HEK293 (cell line): ENCODE results near the gene CPLX1.

Experiments
- CTCF ChIA-PET: fragments of 350-600 bp; formaldehyde crosslinking; extraction: SDS; loops from one replicate; lab custom pipeline; 2021; ENCODE audit warnings: antibody characterized with exemption; lab: Yijun Ruan, JAX
- POLR2A ChIA-PET: fragments of 300-600 bp; formaldehyde crosslinking; extraction: SDS; loops from one replicate; lab custom pipeline; 2020; ENCODE audit warnings: antibody characterized with exemption, inconsistent platforms; lab: Yijun Ruan, JAX
- H3K27ac ChIP-seq: fragments of 200-500 bp; sonication (Bioruptor generic); 2 replicates; pipeline ENCODE4 v1.5.1; 2014; ENCODE audit warnings: low read depth, low read length, control low read depth, inconsistent platforms; ENCODE audit errors: extremely low read depth
- H3K36me3 ChIP-seq, 2 experiments: fragments of 200-500 bp in 1 of 2; sonication (Bioruptor generic) in 1 of 2; 1 replicate in 1 of 2; 2 replicates in 1 of 2; pipeline ENCODE4 v1.5.1; 2014 to 2017; ENCODE audit warnings: inconsistent platforms in 2 of 2, low read length in 2 of 2; ENCODE audit not compliant: control insufficient read depth in 2 of 2, insufficient read depth in 1 of 2
- H3K4me1 ChIP-seq: fragments of 200-500 bp; sonication (Bioruptor generic); 2 replicates; pipeline ENCODE4 v1.5.1; 2014; ENCODE audit warnings: mild to moderate bottlenecking, low read length, inconsistent platforms; ENCODE audit not compliant: control insufficient read depth, insufficient read depth
- H3K4me3 ChIP-seq: 2 replicates; pipeline ENCODE4 v1.5.1; 2011; ENCODE audit warnings: low read depth, mild to moderate bottlenecking, control low read depth, low read length, moderate library complexity
- H3K9me3 ChIP-seq: fragments of 200-500 bp; sonication (Bioruptor generic); 2 replicates; pipeline ENCODE4 v1.5.1; 2014; ENCODE audit warnings: low read depth, low read length, inconsistent platforms; ENCODE audit not compliant: control insufficient read depth, insufficient read depth
- HIC1 ChIP-seq: fragments of 450-650 bp; formaldehyde crosslinking; IDR thresholded peaks from 2 replicates; pipeline ENCODE4 v1.5.1; 2016; ENCODE audit warnings: missing biosample characterization, missing genetic modification characterization
- IKZF3 ChIP-seq: fragments of 450-650 bp; IDR thresholded peaks from 2 replicates; pipeline ENCODE4 v1.5.0; 2018; ENCODE audit warnings: missing biosample characterization, mild to moderate bottlenecking, missing genetic modification characterization, moderate library complexity
- SP7 ChIP-seq: fragments of 450-650 bp; formaldehyde crosslinking; IDR thresholded peaks from 2 replicates; pipeline ENCODE4 v1.5.1; 2016; ENCODE audit warnings: missing biosample characterization, missing genetic modification characterization
- ZEB2 ChIP-seq: fragments of 450-650 bp; formaldehyde crosslinking; IDR thresholded peaks from 2 replicates; pipeline ENCODE4 v1.5.1; 2016; ENCODE audit warnings: missing biosample characterization, missing genetic modification characterization
- ZFP3 ChIP-seq: fragments of 450-650 bp; formaldehyde crosslinking; IDR thresholded peaks from 2 replicates; pipeline ENCODE4 v1.5.1; 2016; ENCODE audit warnings: low read depth, missing biosample characterization, missing genetic modification characterization
- ZNF133 ChIP-seq: fragments of 450-650 bp; formaldehyde crosslinking; IDR thresholded peaks from 2 replicates; pipeline ENCODE4 v1.5.1; 2016; ENCODE audit warnings: missing biosample characterization, missing genetic modification characterization
- ZNF140 ChIP-seq: fragments of 450-650 bp; formaldehyde crosslinking; IDR thresholded peaks from 2 replicates; pipeline ENCODE4 v1.5.1; 2016; ENCODE audit warnings: missing biosample characterization, missing genetic modification characterization
- ZNF146 ChIP-seq: fragments of 450-650 bp; formaldehyde crosslinking; IDR thresholded peaks from 2 replicates; pipeline ENCODE4 v1.5.1; 2016; ENCODE audit warnings: missing biosample characterization, missing genetic modification characterization
- ZNF174 ChIP-seq: fragments of 450-650 bp; formaldehyde crosslinking; IDR thresholded peaks from 2 replicates; pipeline ENCODE4 v1.5.0; 2017; ENCODE audit warnings: missing biosample characterization, mild to moderate bottlenecking, missing genetic modification characterization
- ZNF221 ChIP-seq: fragments of 450-650 bp; formaldehyde crosslinking; IDR thresholded peaks from 2 replicates; pipeline ENCODE4 v1.5.1; 2017; ENCODE audit warnings: missing biosample characterization, missing genetic modification characterization, borderline replicate concordance
- ZNF394 ChIP-seq: fragments of 450-650 bp; formaldehyde crosslinking; IDR thresholded peaks from 2 replicates; pipeline ENCODE4 v1.5.1; 2016; ENCODE audit warnings: missing biosample characterization, missing genetic modification characterization, mild to moderate bottlenecking, moderate library complexity, borderline replicate concordance
- ZNF416 ChIP-seq: fragments of 450-650 bp; formaldehyde crosslinking; IDR thresholded peaks from 2 replicates; pipeline ENCODE4 v1.5.1; 2016; ENCODE audit warnings: missing biosample characterization, missing genetic modification characterization
- ZNF433 ChIP-seq: fragments of 450-650 bp; formaldehyde crosslinking; IDR thresholded peaks from 2 replicates; pipeline ENCODE4 v1.5.1; 2016; ENCODE audit warnings: missing biosample characterization, missing genetic modification characterization, low read depth
- ZNF48 ChIP-seq: fragments of 450-650 bp; formaldehyde crosslinking; IDR thresholded peaks from 2 replicates; pipeline ENCODE4 v1.5.1; 2016; ENCODE audit warnings: missing biosample characterization, missing genetic modification characterization
- ZNF621 ChIP-seq: fragments of 450-650 bp; formaldehyde crosslinking; IDR thresholded peaks from 2 replicates; pipeline ENCODE4 v1.5.1; 2017; ENCODE audit warnings: missing biosample characterization, missing genetic modification characterization
- ZNF626 ChIP-seq: fragments of 450-650 bp; sonication (Bioruptor Pico); formaldehyde crosslinking; IDR thresholded peaks from 2 replicates; pipeline ENCODE4 v1.5.1; 2018; ENCODE audit warnings: missing biosample characterization, missing genetic modification characterization, inconsistent platforms
- ZNF677 ChIP-seq: fragments of 450-650 bp; IDR thresholded peaks from 2 replicates; pipeline ENCODE4 v1.5.0; 2018; ENCODE audit warnings: missing biosample characterization, mild to moderate bottlenecking, missing genetic modification characterization, moderate library complexity
- ZNF768 ChIP-seq: fragments of 450-650 bp; formaldehyde crosslinking; IDR thresholded peaks from 2 replicates; pipeline ENCODE4 v1.5.1; 2018; ENCODE audit warnings: missing biosample characterization, mild to moderate bottlenecking, missing genetic modification characterization
- TF ChIP-seq, protein P1 (sequence below): fragments of 450-650 bp; formaldehyde crosslinking; conservative IDR thresholded peaks from 2 replicates; pipeline ENCODE4 v1.5.1; 2016; ENCODE audit warnings: low read depth, missing biosample characterization, missing genetic modification characterization

CPLX1 gene

GRCh38 chr4:821631-822030, 4.3 kb downstream of the CPLX1 start (continued):
- TF ChIP-seq HIC1 (tag by site-specific recombination) = no peak

DNA sequence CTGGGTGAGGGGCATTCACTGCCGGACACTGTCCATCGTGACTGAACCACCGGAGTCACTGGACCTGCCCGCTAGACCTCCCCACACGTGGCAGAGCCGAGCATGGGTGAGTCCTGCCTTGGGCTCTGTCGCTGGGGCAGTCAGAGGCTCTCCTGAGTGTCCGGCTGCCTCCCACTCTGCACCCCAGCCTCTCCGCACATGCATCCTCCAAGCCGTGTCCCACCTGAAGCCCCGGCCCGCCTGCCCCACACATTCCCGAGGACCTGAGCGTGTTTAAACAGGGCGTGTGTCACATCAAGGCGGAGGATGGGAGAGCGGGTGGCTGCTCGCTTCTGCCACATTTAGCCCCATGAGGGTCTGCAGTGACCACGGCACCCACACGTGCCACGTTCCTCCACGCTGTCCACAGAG, 4.7 kb downstream of the CPLX1 start:
- no peak overlapping the region for H3K27ac ChIP-seq
- no peak for TF ChIP-seq ZNF433 (tag by site-specific recombination)
- no peak for TF ChIP-seq SP7
- no peak for TF ChIP-seq HIC1 (tag by site-specific recombination)
- no peak for TF ChIP-seq ZFP3 (tag by site-specific recombination)
- TF ChIP-seq ZNF626 (tag by site-specific recombination) = no peak
- TF ChIP-seq ZNF621 (tag by site-specific recombination) = no peak
- TF ChIP-seq ZNF394 = no peak
- TF ChIP-seq, protein P1, sequence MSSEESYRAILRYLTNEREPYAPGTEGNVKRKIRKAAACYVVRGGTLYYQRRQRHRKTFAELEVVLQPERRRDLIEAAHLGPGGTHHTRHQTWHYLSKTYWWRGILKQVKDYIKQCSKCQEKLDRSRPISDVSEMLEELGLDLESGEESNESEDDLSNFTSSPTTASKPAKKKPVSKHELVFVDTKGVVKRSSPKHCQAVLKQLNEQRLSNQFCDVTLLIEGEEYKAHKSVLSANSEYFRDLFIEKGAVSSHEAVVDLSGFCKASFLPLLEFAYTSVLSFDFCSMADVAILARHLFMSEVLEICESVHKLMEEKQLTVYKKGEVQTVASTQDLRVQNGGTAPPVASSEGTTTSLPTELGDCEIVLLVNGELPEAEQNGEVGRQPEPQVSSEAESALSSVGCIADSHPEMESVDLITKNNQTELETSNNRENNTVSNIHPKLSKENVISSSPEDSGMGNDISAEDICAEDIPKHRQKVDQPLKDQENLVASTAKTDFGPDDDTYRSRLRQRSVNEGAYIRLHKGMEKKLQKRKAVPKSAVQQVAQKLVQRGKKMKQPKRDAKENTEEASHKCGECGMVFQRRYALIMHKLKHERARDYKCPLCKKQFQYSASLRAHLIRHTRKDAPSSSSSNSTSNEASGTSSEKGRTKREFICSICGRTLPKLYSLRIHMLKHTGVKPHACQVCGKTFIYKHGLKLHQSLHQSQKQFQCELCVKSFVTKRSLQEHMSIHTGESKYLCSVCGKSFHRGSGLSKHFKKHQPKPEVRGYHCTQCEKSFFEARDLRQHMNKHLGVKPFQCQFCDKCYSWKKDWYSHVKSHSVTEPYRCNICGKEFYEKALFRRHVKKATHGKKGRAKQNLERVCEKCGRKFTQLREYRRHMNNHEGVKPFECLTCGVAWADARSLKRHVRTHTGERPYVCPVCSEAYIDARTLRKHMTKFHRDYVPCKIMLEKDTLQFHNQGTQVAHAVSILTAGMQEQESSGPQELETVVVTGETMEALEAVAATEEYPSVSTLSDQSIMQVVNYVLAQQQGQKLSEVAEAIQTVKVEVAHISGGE (tag by site-specific recombination) = no peak
- no peak for TF ChIP-seq ZNF221
- no peak for TF ChIP-seq ZNF677
- no peak for TF ChIP-seq ZNF140
- TF ChIP-seq IKZF3 (tag by site-specific recombination) = no peak
- no peak for TF ChIP-seq ZNF48
- TF ChIP-seq ZNF133 (tag by site-specific recombination) = no peak
- no peak for TF ChIP-seq ZNF174 (tag by site-specific recombination)
- no peak for TF ChIP-seq ZEB2 (tag by site-specific recombination)
- TF ChIP-seq ZNF416 = no peak
- TF ChIP-seq ZNF768 = no peak
- no peak for TF ChIP-seq ZNF146 (tag by site-specific recombination)
- no peaks in the 10 kb centered on the region for H3K36me3 ChIP-seq
- no peaks in the 10 kb centered on the region for H3K4me1 ChIP-seq
- ChIA-PET POLR2A (no interaction called here), CTCF (no interaction called here)
- no peaks in the 10 kb centered on the region for H3K9me3 ChIP-seq
- no peak overlapping the region for H3K4me3 ChIP-seq
